Activated B cell treated with CpG ODN at 0.5 μM for 24 hours (primary cell): ENCODE measurements around the gene CRIP3. TPM values are rescaled to one million over a fixed set of nuclear protein-coding genes. Genes with fewer than 3 reads are reported as not detected.
"Not testable (repeated sequence)": the region's sequence is repeated elsewhere in the genome, so short reads cannot be mapped to it uniquely, and the experiment has no call there.

Experiments
- ATAC-seq: fragments of 200-7000 bp; cut with Tn5 transposase; one replicate; pipeline ENCODE4 v1.10.0; 2021; ENCODE audit warnings: low read depth, mild to moderate bottlenecking, moderate library complexity
- CTCF ChIA-PET: fragments of 350-600 bp; sonication (Branson Sonifier 250); formaldehyde crosslinking; loops from one replicate; lab custom pipeline; 2021; ENCODE audit warnings: antibody characterized with exemption; lab: Charles Lee
- POLR2A ChIA-PET: fragments of 350-600 bp; sonication (Branson Sonifier 250); formaldehyde crosslinking; loops from one replicate; lab custom pipeline; 2021; ENCODE audit warnings: antibody characterized with exemption; lab: Charles Lee
- DNase-seq: peaks from one replicate; pipeline ENCODE4 v3.0.0; 2022
- H3K27ac Mint-ChIP-seq: one replicate; pipeline ENCODE4 v1.8.0; 2020; ENCODE audit warnings: mixed read lengths
- H3K27me3 Mint-ChIP-seq: one replicate; pipeline ENCODE4 v1.8.0; 2021; ENCODE audit warnings: mixed read lengths
- H3K36me3 Mint-ChIP-seq: one replicate; pipeline ENCODE4 v1.8.0; 2021; ENCODE audit warnings: low read depth, mixed read lengths
- H3K4me1 Mint-ChIP-seq: one replicate; pipeline ENCODE4 v1.8.0; 2021; ENCODE audit warnings: mixed read lengths
- H3K4me3 Mint-ChIP-seq: one replicate; pipeline ENCODE4 v1.8.0; 2020; ENCODE audit warnings: mild to moderate bottlenecking, mixed read lengths
- H3K9me3 Mint-ChIP-seq: one replicate; pipeline ENCODE4 v1.8.0; 2020; ENCODE audit warnings: mixed read lengths
- intact Hi-C: fragments of 100-400 bp; cut with micrococcal nuclease; formaldehyde crosslinking; loops from one replicate; pipeline ENCODE4 v1.15.1; 2024
- total RNA-seq: library from RNA; stranded (reverse); gene quantifications from 2 replicates; pipeline ENCODE4 v1.2.3, GENCODE V29; 2022
- TF ChIP-seq, protein P1 (sequence below): fragments of 200-600 bp; IDR thresholded peaks from one replicate; pipeline ENCODE4 v1.8.0; 2022; ENCODE audit warnings: antibody characterized with exemption, mild to moderate bottlenecking

CRIP3 gene, protein sequence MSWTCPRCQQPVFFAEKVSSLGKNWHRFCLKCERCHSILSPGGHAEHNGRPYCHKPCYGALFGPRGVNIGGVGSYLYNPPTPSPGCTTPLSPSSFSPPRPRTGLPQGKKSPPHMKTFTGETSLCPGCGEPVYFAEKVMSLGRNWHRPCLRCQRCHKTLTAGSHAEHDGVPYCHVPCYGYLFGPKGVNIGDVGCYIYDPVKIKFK
- total RNA-seq = 42.2 and 49.9 TPM in 2 replicates

DNA sequence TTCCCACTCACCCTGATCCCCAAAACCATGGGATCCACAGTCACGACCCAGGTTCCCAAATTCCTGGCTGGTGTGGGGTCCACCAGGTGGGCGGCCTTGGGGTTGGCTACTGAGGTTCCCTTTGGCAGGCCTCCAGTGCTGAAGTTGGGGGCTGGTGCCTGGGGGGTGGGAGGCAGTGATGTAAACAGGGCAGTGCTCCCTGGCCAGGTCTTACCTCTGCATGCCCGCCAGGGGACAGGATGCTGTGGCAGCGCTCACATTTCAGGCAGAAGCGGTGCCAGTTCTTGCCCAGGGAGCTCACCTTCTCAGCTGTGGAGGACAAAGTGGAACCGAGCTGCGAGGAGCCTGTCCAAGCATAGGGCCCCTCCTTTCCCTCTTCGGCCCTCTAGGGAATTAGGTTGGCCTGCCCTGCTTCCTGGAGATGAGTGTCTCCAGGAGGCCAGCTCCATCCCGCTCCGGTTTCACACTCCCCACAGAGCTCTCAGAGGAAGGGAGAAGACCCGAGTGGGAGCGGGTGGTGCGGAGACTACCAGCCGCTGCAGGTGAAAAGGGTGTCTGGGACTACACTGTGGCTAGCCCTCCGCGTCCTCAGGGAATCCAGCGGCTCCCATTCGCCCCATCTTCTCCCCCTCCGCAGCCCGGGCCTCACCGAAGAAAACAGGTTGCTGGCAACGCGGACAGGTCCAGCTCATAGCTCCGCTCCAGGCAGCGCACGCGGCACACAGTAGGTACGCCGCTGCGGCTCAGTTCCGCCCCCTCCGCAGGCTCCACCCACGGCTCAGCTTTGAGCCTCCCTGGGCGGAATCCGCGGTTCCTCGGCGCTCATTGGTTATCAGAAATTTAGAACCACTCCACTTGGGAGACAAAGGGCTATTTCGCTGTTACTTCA is at the start of gene CRIP3:
Gene CRIP3, minus strand, starts transcription at position 726 of the 889 bp plus-strand sequence. Its CDS starts 34 bp downstream, at position 692.
- Mint-ChIP-seq H3K9me3 (peaks cover 2% of the 10 kb centered on the region), H3K27ac (peak within 1 kb of the TSS; percentile 69), H3K4me1 (peaks cover 53% of the 10 kb centered on the region), H3K4me3 (peak within 1 kb of the TSS; percentile 90), H3K27me3 (no peaks in the 10 kb centered on the region), H3K36me3 (peaks cover 2% of the 10 kb centered on the region)
- ChIA-PET POLR2A (interaction anchor here (0.6 to 3.5 kb wide), 19 partner anchors 10 to 562 kb away, joined by 3 to 22 read pairs (median 4); partner anchors contain the start of genes ABCC10, TBCC and ZNF318), CTCF (interaction anchor here (0.6 to 2.7 kb wide), 27 partner anchors 9 to 229 kb away, joined by 3 to 52 read pairs (median 5); partner anchors contain the start of genes ABCC10, DNPH1 and SLC22A7)
- peak; percentile 75 for ATAC-seq
- peak; percentile 58 for DNase-seq
- intact Hi-C loops = loop anchor here (1.0 to 2.0 kb wide), 9 partner anchors 10 to 198 kb away; partner anchors contain the start of gene ZNF318
- TF ChIP-seq, protein P1, sequence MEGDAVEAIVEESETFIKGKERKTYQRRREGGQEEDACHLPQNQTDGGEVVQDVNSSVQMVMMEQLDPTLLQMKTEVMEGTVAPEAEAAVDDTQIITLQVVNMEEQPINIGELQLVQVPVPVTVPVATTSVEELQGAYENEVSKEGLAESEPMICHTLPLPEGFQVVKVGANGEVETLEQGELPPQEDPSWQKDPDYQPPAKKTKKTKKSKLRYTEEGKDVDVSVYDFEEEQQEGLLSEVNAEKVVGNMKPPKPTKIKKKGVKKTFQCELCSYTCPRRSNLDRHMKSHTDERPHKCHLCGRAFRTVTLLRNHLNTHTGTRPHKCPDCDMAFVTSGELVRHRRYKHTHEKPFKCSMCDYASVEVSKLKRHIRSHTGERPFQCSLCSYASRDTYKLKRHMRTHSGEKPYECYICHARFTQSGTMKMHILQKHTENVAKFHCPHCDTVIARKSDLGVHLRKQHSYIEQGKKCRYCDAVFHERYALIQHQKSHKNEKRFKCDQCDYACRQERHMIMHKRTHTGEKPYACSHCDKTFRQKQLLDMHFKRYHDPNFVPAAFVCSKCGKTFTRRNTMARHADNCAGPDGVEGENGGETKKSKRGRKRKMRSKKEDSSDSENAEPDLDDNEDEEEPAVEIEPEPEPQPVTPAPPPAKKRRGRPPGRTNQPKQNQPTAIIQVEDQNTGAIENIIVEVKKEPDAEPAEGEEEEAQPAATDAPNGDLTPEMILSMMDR = no peak

DNA sequence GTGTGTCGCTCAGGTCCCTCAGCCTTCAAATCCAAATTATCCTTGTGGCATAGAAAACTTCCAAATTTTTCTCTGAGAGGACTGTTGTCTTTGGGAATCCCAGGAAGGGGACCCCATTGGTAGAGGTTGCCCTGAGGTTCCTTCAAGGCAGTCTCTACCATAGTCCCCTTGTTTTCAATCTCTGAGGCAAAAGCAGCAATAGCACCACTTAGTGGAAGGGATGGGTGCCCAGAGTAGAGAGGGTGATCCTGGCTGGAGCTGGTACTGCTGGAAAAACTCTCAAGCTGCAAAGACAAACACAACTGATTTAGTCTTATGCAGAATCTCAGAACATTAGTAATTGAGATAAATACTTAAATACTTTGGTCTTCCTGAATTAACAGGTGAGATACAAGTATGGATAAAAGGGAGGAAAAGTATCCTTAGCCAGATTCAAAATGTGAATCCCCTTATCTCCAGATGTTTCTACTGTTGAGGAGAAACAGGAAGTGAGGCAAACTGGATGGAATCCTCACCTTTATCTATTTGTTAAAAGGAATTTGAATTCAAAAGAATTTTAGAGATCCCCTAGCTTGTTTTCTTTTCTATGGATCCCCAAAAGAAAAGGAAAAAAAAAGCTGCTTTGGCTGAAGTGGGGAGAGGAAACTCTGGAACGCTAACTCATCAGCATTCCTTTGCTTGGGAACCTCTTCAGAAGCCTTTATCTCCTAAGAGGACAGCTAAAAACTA is 47.4 kb upstream of the CRIP3 start:
- H3K36me3 Mint-ChIP-seq = peaks cover 95% of the 10 kb centered on the region
- DNase-seq (no peak), ATAC-seq (peak; percentile 65)
- H3K4me3 Mint-ChIP-seq = no peak overlapping the region
- no peak overlapping the region for H3K27ac Mint-ChIP-seq
- no peaks in the 10 kb centered on the region for H3K9me3 Mint-ChIP-seq
- intact Hi-C loops = loop anchor here (1.0 kb wide), 2 partner anchors 48 to 93 kb away; partner anchors contain the start of gene CRIP3
- CTCF ChIA-PET = interaction anchor here (0.5 to 3.6 kb wide), 17 partner anchors 10 to 181 kb away, joined by 3 to 21 read pairs (median 3); partner anchors contain the start of genes CRIP3 and DNPH1
- POLR2A ChIA-PET = interaction anchor here (2.8 kb wide), 1 partner anchor 28 kb away, joined by 9 read pairs; no protein-coding TSS in a partner anchor
- TF ChIP-seq, protein P1 = no peak
- peaks cover 28% of the 10 kb centered on the region for H3K4me1 Mint-ChIP-seq
- no peaks in the 10 kb centered on the region for H3K27me3 Mint-ChIP-seq

DNA sequence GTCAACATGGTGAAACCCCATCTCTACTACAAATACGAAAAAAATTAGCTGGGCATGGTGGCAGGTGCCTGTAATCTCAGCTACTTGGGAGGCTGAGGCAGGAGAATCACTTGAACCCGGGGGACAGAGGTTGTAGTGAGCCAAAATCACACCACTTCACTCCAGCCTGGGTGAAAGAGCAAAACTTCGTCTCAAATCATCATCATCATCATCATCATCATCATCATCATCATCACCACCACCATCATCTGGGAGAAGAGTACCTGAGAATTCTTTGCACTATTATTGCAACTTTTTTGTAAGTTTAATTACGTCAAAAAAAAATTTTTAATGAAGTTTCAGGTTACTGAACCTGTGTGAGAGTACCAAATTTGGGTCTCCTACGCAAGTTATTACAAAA is 43.3 kb upstream of the CRIP3 start:
- H3K9me3 Mint-ChIP-seq, DNase-seq, H3K27me3 Mint-ChIP-seq, H3K4me3 Mint-ChIP-seq, ATAC-seq, POLR2A ChIA-PET, CTCF ChIA-PET: not testable (repeated sequence)
- H3K27ac Mint-ChIP-seq = peak overlapping the region; percentile 19
- intact Hi-C loops = loop anchor here (2.0 kb wide), 1 partner anchor 15 kb away; no protein-coding TSS in a partner anchor
- H3K36me3 Mint-ChIP-seq = peaks cover 63% of the 10 kb centered on the region
- H3K4me1 Mint-ChIP-seq = peaks cover 13% of the 10 kb centered on the region

DNA sequence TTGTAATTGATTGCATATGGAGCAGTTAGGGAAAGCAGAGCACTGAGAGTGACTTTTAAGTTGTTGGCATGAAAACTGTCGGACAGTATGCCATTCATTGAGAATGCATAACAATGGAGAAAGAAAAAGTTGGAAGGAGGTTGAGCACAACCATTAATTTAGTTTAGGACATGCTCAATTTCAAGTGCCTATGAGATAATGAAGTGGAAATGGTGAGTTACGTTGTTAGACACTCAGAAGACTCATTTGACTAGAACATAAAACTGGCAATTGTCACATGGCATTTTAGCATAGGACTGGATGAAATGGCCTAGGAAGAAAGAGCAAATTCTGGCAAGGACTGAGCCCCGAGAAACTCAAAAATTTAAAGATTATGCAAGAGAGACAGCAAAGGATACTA is 38.8 kb upstream of the CRIP3 start:
- TF ChIP-seq, protein P1 = no peak
- POLR2A ChIA-PET = no interaction called here
- no peaks in the 10 kb centered on the region for H3K9me3 Mint-ChIP-seq
- DNase-seq (no peak), ATAC-seq (no peak)
- no peak overlapping the region for H3K27ac Mint-ChIP-seq
- intact Hi-C loops = no loop called here
- CTCF ChIA-PET = no interaction called here
- peaks cover 4% of the 10 kb centered on the region for H3K4me1 Mint-ChIP-seq
- H3K27me3 Mint-ChIP-seq = no peaks in the 10 kb centered on the region
- H3K4me3 Mint-ChIP-seq = no peak overlapping the region
- H3K36me3 Mint-ChIP-seq = peaks cover 52% of the 10 kb centered on the region

DNA sequence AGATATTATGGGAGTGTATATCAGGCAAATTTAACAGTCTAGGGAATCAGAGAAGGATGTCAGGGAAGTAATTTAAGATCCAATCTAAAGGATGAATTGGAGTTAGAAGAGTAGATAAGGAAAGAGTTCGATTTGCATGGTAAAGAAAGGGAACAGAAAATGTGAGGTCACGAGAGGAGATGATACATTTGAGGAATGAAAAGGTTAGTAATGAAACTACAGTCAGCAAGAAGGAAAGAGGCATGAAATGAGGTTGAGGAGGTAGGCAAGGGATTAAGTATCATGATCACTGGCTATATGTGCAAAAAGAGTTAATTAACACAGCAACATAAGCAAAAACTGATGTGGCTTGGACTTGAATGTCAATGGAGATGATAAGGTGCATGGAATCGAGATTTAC is 38.4 kb upstream of the CRIP3 start:
- TF ChIP-seq, protein P1 = no peak
- intact Hi-C loops = no loop called here
- no peaks in the 10 kb centered on the region for H3K9me3 Mint-ChIP-seq
- CTCF ChIA-PET = no interaction called here
- no peaks in the 10 kb centered on the region for H3K27me3 Mint-ChIP-seq
- no peak overlapping the region for H3K4me3 Mint-ChIP-seq
- peaks cover 52% of the 10 kb centered on the region for H3K36me3 Mint-ChIP-seq
- H3K27ac Mint-ChIP-seq = no peak overlapping the region
- POLR2A ChIA-PET = interaction anchor here (0.6 to 1.0 kb wide), 4 partner anchors 15 to 417 kb away, joined by 3 to 4 read pairs (median 4); partner anchors contain the start of gene ZNF318
- ATAC-seq (no peak), DNase-seq (no peak)
- H3K4me1 Mint-ChIP-seq = peaks cover 2% of the 10 kb centered on the region

DNA sequence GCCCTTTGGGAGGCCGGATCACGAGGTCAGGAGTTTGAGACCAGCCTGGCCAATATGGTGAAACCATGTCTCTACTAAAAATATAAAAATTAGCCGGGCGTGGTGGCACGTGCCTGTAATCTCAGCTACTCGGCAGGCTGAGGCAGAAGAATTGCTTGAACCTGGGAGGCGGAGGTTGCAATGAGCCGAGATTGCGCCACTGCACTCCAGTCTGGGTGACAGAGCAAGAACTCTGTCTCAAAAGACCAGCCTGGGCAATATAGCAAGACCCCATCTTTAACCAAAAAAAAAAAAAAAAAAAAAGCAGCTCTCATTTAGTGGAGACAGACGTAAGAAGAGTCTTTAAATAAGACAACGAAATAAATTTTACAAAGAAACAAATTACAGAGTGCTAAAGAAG is 37.6 kb upstream of the CRIP3 start:
- CTCF ChIA-PET = interaction anchor here (1.1 to 1.7 kb wide), 2 partner anchors 10 to 51 kb away, joined by 3 read pairs; no protein-coding TSS in a partner anchor
- ATAC-seq, H3K4me3 Mint-ChIP-seq, H3K27me3 Mint-ChIP-seq, H3K27ac Mint-ChIP-seq, intact Hi-C loops, DNase-seq, H3K9me3 Mint-ChIP-seq, H3K4me1 Mint-ChIP-seq: not testable (repeated sequence)
- peaks cover 51% of the 10 kb centered on the region for H3K36me3 Mint-ChIP-seq
- POLR2A ChIA-PET = interaction anchor here (0.6 to 1.0 kb wide), 4 partner anchors 16 to 416 kb away, joined by 3 to 4 read pairs (median 4); partner anchors contain the start of gene ZNF318
